Dedifferentiated amniotic fluid mesenchymal stem cell (primary cell): Measurements from ENCODE around the gene NFIB.
A peak's percentile ranks its signal among the peaks of the same experiment; 100 is the strongest.

Experiments used
- DNase-seq: peaks from one replicate; pipeline ENCODE4 v3.0.0-alpha.2; 2016; ENCODE audit errors: extremely low spot score

The NFIB gene

GRCh38 chr9:14188538-14188937 lies 125.4 kb downstream of the NFIB start:
- DNase-seq = no peak

GRCh38 chr9:14188011-14188410 lies 125.9 kb downstream of the NFIB start:
- DNase-seq = no peak

DNA sequence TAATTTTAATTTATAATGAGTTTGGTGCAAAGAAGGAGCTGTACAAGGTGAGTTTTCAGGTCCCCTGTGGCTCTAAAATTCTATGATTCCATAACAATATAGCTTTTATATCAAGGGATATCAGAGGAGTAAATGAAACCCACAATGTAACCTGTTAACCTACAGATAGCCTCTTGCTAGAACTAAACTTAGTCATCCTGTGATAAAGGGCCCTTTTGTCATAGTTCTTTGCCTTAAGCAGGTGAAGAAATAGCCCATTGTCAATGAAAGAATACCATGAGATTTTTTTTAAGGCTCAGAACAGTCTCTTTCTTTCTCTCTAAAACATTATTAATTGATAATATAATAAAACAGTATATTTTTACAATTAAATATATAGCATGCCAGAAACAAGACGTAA lies 127.8 kb downstream of the NFIB start:
- DNase-seq = no peak

- no peak for DNase-seq
Observed at GRCh38 chr9:14185016-14185415, 128.9 kb downstream of the NFIB start.

- no peak for DNase-seq
Observed at GRCh38 chr9:14183001-14183400, 130.9 kb downstream of the NFIB start.

DNA sequence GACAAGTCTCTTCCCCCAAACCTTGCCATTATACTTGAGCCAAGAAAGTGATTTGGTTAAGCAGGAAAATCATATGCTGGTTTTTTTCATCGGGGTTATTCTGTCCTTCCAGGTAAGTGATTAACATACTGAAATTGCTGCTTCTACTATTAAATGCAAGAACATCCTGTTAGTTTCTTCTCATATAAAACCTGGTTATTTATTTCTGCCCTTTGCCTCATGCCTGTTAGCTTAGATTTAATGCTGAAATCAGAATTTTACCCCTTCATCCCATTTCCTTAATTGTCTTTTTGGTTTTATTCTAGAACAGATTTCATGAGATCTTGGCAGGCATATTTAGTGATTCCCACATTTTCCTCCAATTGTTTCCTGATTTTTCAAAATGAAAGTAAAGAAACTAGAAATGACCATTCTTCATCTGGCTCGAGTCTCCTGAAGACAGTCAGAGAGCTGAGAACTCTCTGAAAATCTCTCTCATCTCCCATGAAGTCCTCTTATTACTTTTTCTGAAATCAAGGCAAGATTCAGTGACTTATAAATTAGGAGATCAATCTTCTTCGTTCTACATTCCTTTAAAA lies 132.9 kb downstream of the NFIB start:
- peak; percentile 16 for DNase-seq

GRCh38 chr9:14180093-14180959 lies 133.6 kb downstream of the NFIB start:
- no peak for DNase-seq

GRCh38 chr9:14179449-14179848 lies 134.5 kb downstream of the NFIB start:
- DNase-seq = no peak

- DNase-seq = no peak
Observed at GRCh38 chr9:14175778-14176177, 138.2 kb downstream of the NFIB start.

GRCh38 chr9:14173713-14174112 lies 140.2 kb downstream of the NFIB start:
- no peak for DNase-seq

DNA sequence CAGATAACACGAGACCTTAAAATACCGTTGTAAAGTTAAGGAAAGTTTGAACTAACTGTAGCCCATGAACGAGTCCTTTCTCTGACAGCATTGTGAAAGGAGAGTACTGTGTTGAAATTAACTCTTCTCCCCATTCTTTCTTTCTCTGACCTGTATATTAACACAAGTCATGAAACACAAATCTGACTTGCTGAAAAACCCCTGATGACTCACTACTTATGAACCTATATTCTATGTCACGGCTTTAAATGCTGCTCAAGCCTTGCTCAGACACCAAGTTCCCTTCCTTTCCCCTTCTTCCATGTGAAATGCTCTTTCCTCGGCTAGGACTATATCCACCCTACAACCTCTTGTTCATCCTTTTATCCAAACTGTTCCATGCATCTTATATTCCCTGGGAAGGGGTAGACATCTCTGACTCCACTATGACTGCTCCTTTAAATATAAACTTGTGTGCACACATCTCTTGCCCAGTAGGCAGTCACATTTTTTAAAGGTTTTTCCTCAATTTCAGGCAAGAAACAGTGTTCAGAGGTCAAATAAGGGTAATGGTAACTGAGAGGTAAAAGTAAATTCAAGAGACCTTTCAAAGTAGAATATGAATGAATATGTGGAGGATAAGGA lies 142.9 kb downstream of the NFIB start:
- DNase-seq = no peak

GRCh38 chr9:14170392-14170931 lies 143.5 kb downstream of the NFIB start:
- DNase-seq = no peak

DNA sequence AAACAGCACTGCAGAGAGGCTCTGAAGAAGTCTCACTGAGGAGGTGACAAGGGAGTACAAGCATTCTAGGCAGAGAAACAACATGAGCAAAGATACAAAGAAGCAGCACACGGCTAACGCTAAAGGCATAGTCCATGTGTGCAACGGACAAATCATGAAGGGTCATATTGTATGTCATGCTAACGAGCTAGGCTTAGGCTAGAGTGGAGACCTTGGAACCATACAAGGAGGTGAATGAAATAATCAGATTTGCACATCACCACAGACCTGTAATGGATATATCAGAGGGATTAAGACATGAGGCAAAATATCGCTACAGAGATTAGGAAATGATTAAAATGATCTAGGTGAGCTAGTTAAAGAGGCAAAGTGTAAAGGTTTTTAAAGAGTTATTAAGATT lies 145.6 kb downstream of the NFIB start:
- DNase-seq = no peak

DNA sequence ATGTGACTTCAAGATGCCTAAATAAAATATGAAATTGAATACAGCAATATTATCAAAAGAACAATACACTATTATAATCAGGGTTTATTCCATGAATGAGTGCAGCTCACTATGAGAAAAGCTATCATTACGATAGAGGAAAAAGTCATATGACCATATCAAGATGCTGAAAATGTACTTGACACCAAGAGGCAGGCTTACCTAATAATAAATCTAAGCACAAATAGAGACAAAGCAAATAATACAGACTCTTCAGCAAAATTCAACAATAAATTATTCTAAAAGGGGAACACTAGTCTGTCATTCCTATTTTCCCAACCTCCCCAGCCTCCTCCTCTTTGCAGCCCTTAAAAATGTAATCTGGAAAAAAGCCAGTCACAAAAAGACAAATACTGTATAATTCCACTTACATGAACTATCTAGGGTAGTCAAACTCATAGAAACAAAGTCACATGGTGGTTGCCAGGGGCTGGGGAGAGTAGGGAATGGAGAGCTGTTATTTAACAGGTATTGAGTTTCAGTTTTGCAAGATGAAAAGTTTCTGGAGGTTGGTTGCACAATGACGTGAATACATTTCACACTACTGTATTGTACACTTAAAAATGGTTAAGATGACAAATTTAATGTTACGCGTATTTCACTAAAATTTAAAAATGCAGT lies 148.4 kb downstream of the NFIB start:
- DNase-seq = no peak

DNA sequence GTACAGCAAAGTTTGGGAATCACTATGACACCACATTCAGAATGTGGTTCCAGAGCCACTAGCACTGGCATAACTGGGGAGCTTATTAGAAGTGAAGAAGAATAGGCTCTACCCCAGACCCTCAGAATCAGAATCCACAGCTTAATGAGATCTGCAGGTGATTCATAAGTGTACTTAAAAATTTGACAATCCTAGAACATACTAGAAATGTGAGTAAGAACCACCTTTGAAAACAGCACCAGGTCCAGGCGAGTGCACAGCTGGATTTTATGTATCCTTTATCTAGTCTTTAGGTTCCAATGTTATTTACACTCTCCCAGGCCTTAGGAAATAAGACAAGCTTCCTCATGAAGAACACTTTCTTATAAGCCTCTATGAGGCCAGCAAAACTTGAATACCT lies 149.0 kb downstream of the NFIB start:
- no peak for DNase-seq

- DNase-seq = no peak
Observed at GRCh38 chr9:14159440-14160216, 154.3 kb downstream of the NFIB start.

DNA sequence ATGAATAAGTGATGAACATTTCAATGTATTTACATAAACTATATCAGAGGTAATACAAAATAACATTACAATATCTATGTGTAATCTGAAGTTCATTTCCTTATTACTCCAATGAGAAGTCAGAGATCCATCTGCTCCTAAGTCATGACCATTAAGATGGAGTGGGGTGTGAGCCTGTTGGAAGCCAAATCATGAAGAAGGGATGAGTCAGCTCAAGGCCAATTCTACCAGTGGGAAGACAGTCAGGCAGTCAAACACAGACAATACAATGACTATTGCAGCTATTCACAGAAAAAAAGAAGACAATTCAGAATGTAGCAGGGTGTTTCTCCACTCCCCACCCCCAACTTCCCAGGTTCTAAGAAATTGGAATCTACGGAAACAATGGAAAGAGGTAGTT lies 155.0 kb downstream of the NFIB start:
- no peak for DNase-seq

- DNase-seq = no peak
Observed at GRCh38 chr9:14158136-14158813, 155.7 kb downstream of the NFIB start.

DNA sequence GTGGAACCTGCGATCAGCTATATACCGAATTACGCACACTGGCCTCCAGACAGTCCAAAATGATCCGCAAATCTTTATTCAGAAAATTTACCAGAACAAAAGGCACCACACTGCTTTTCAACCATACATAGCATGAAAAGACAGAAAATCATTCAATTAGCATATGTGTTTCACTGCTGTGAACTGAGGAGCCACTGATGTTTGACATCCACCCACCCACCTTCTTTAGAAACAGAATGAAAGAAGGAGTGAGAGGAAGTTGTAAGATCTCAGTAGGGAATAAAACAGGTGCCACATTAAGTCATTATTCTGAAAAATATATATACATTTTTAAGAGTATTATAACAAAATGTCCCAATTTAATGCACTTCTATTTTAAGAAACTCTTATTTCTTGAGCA lies 156.8 kb downstream of the NFIB start:
- no peak for DNase-seq

- no peak for DNase-seq
Observed at GRCh38 chr9:14156046-14156445, 157.9 kb downstream of the NFIB start.

DNA sequence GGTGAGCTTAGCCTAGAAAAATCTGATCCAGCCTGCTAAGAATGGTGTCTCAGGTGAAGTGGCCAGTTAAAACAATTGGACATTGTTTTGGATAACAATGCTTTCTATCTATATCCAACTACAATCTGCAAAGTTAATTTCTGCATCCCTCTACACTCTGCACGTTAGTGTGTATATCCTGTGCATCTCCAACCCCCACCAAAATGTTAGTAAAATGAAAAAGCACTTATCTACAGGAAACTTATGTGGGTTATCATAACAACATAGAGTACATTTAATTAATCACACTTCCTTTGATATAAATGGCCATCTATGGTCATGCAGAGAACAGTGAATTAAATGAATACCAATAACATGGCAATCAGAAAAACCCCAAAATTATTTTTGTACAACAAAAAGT lies 158.7 kb downstream of the NFIB start:
- no peak for DNase-seq
